ENCODE results near the gene TRIM29.

GRCh38 chr11:120186456-120186773, 48.5 kb upstream of the TRIM29 start:
- TF ChIP-seq, protein P1, sequence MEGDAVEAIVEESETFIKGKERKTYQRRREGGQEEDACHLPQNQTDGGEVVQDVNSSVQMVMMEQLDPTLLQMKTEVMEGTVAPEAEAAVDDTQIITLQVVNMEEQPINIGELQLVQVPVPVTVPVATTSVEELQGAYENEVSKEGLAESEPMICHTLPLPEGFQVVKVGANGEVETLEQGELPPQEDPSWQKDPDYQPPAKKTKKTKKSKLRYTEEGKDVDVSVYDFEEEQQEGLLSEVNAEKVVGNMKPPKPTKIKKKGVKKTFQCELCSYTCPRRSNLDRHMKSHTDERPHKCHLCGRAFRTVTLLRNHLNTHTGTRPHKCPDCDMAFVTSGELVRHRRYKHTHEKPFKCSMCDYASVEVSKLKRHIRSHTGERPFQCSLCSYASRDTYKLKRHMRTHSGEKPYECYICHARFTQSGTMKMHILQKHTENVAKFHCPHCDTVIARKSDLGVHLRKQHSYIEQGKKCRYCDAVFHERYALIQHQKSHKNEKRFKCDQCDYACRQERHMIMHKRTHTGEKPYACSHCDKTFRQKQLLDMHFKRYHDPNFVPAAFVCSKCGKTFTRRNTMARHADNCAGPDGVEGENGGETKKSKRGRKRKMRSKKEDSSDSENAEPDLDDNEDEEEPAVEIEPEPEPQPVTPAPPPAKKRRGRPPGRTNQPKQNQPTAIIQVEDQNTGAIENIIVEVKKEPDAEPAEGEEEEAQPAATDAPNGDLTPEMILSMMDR (IDR thresholded peaks at IDR 0.05): no peak
- TF ChIP-seq EP300 (IDR thresholded peaks at IDR 0.05) (no peak), POLR2A (IDR thresholded peaks at IDR 0.05) (no peak)

All from ovary (tissue), 3 donors.